B cell (primary cell): ENCODE measurements around the gene TAF7. TPM values are rescaled to one million over a fixed set of nuclear protein-coding genes. Genes with fewer than 3 reads are reported as not detected.

Experiments used
- ATAC-seq: fragments of 200-7000 bp; cut with Tn5 transposase; one replicate; pipeline ENCODE4 v1.10.0; 2021; ENCODE audit warnings: low read depth, mild to moderate bottlenecking, moderate number of reproducible peaks, moderate library complexity
- CTCF ChIA-PET: fragments of 350-600 bp; sonication (Branson Sonifier 250); formaldehyde crosslinking; loops from one replicate; lab custom pipeline; 2021; ENCODE audit warnings: antibody characterized with exemption, inconsistent platforms; lab: Charles Lee
- POLR2A ChIA-PET: fragments of 350-600 bp; sonication (Branson Sonifier 250); formaldehyde crosslinking; loops from one replicate; lab custom pipeline; 2021; ENCODE audit warnings: antibody characterized with exemption; lab: Charles Lee
- DNase-seq: peaks from one replicate; pipeline ENCODE4 v3.0.0; 2013
- H2AFZ ChIP-seq: 2 replicates; pipeline ENCODE4 v1.6.1; 2012; ENCODE audit warnings: mild to moderate bottlenecking, low read depth, low read length; ENCODE audit not compliant: insufficient read depth, poor library complexity, severe bottlenecking
- H3K27ac ChIP-seq, 2 donors: 1 replicate in 1 of 2; 2 replicates in 1 of 2; pipeline ENCODE4 v1.5.1; 2012 to 2013; ENCODE audit warnings: low read length in 2 of 2, mild to moderate bottlenecking in 2 of 2, moderate library complexity in 1 of 2
- H3K27me3 ChIP-seq, 4 experiments: fragments of 200-600 bp in 1 of 4; sonication (generic) in 1 of 4; replicated peaks in 1 of 4; 1 replicate in 2 of 4; 2 replicates in 2 of 4; pipeline versions ENCODE4 v1.6.1 to v1.7.0; 2013 to 2016; ENCODE audit warnings: low read length in 3 of 4, mild to moderate bottlenecking in 2 of 4, mixed read lengths in 1 of 4, moderate library complexity in 1 of 4; ENCODE audit not compliant: insufficient read depth in 4 of 4, control insufficient read depth in 3 of 4; ENCODE audit errors: control extremely low read depth in 1 of 4
- H3K36me3 ChIP-seq, 2 experiments: replicated peaks in 1 of 2; 1 replicate in 1 of 2; 2 replicates in 1 of 2; pipeline versions ENCODE4 v1.6.1 to v1.7.1; 2013; ENCODE audit warnings: low read length in 1 of 2; ENCODE audit not compliant: insufficient read depth in 2 of 2, control insufficient read depth in 1 of 2; ENCODE audit errors: control extremely low read depth in 1 of 2, extremely low read depth in 1 of 2
- H3K4me1 ChIP-seq, 2 donors: fragments of 200-600 bp in 1 of 2; sonication (generic) in 1 of 2; 1 replicate in 1 of 2; 2 replicates in 1 of 2; pipeline versions ENCODE4 v1.5.1 to v1.6.1; 2013 to 2017; ENCODE audit warnings: low read length in 2 of 2; ENCODE audit not compliant: control insufficient read depth in 2 of 2, insufficient read depth in 2 of 2
- H3K4me2 ChIP-seq: replicated peaks from 2 replicates; pipeline ENCODE3; 2012; ENCODE audit warnings: mild to moderate bottlenecking, low read depth, low read length; ENCODE audit not compliant: poor library complexity, severe bottlenecking
- H3K4me3 ChIP-seq, 5 experiments: fragments of 200-600 bp in 1 of 5; sonication (generic) in 1 of 5; 1 replicate in 3 of 5; 2 replicates in 2 of 5; pipeline versions ENCODE4 v1.5.1 to v1.7.0; 2011 to 2016; ENCODE audit warnings: low read length in 4 of 5, mild to moderate bottlenecking in 4 of 5, low read depth in 2 of 5, control low read depth in 1 of 5, moderate library complexity in 1 of 5; ENCODE audit not compliant: insufficient read depth in 1 of 5; ENCODE audit errors: control extremely low read depth in 1 of 5, extremely low read depth in 1 of 5
- H3K79me2 ChIP-seq: fragments of 200-600 bp; sonication (generic); one replicate; pipeline ENCODE4 v1.6.0; 2016; ENCODE audit warnings: low read length; ENCODE audit not compliant: control insufficient read depth, insufficient read depth
- H3K9ac ChIP-seq: fragments of 200-600 bp; sonication (generic); 2 replicates; pipeline ENCODE4 v1.6.1; 2017; ENCODE audit warnings: mild to moderate bottlenecking, low read length, moderate library complexity
- H3K9me3 ChIP-seq, 3 donors: one replicate each; pipeline versions ENCODE4 v1.6.1 to v1.7.1; 2013; ENCODE audit warnings: low read length in 2 of 3; ENCODE audit not compliant: control insufficient read depth in 2 of 3, insufficient read depth in 1 of 3; ENCODE audit errors: control extremely low read depth in 1 of 3
- H4K20me1 ChIP-seq: 2 replicates; pipeline ENCODE4 v1.6.0; 2012; ENCODE audit warnings: mild to moderate bottlenecking, low read length; ENCODE audit not compliant: insufficient read depth, control insufficient read depth, poor library complexity, severe bottlenecking
- H3K27ac Mint-ChIP-seq: one replicate; pipeline ENCODE4 v1.8.0; 2021; ENCODE audit warnings: mixed read lengths
- H3K27me3 Mint-ChIP-seq: one replicate; pipeline ENCODE4 v1.8.0; 2021; ENCODE audit warnings: mixed read lengths
- H3K4me1 Mint-ChIP-seq: one replicate; pipeline ENCODE4 v1.8.0; 2021; ENCODE audit warnings: mixed read lengths
- H3K4me3 Mint-ChIP-seq: one replicate; pipeline ENCODE4 v1.8.0; 2021; ENCODE audit warnings: mixed read lengths
- H3K9me3 Mint-ChIP-seq: one replicate; pipeline ENCODE4 v1.8.0; 2022; ENCODE audit warnings: mixed read lengths; ENCODE audit not compliant: insufficient read depth
- EZH2 ChIP-seq: IDR thresholded peaks from 2 replicates; pipeline ENCODE4 v1.6.1; 2012; ENCODE audit warnings: borderline replicate concordance, low read depth, mild to moderate bottlenecking, moderate library complexity, low read length; ENCODE audit not compliant: insufficient read depth, poor library complexity, severe bottlenecking
- WGBS: methylation state at CpG from one replicate; pipeline ENCODE4 v1.1.5; 2013; ENCODE audit warnings: missing lambda C conversion rate; ENCODE audit not compliant: insufficient coverage; 5-methylcytosine and 5-hydroxymethylcytosine counted together
- intact Hi-C: fragments of 100-400 bp; cut with micrococcal nuclease; formaldehyde crosslinking; loops from one replicate; pipeline ENCODE4 v1.10.0; 2022
- polyA plus RNA-seq: library from polyadenylated mRNA; depleted of rRNA; stranded (reverse); fragments of >200 nt; gene quantifications from 2 replicates; pipeline ENCODE4 v1.2.3, GENCODE V29; 2012
- total RNA-seq, 2 donors: library from RNA; stranded (reverse); fragments of 120-200 nt in 1 of 2; gene quantifications; 1 replicate in 1 of 2; 2 replicates in 1 of 2; pipeline versions ENCODE4 v1.2.3 to v1.2.4, GENCODE V29; 2013 to 2022
- TF ChIP-seq, protein P1 (sequence below): fragments of 200-600 bp; IDR thresholded peaks from one replicate; pipeline ENCODE4 v1.8.0; 2022; ENCODE audit warnings: antibody characterized with exemption, mild to moderate bottlenecking

Gene TAF7
- total and polyA plus RNA-seq, 2 donors (not counting 1 experiment from before 2014, with no cell fraction given) = 52.1 to 119 TPM

DNA sequence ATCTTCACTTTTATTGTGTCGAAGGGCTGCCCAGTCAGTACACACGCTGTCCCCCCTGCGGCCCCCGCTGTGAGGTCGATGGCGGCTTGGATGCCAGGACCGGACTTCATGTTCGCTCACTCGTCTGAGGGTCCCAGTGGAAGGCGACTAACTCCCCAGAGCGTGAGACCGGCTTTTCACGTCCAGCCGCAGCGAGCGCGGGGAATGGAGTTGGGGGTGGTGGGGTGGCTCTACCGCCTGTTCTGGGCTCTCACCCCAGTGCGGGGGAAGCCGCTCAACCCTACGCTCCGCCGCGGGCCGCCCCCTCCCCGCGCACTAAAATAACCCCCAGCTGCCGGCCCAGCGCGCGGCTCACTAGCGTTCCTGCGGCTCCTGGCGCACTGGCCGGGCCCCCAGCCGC is 16.8 kb downstream of the TAF7 start, which contains the start of gene SLC25A2:
TSS of gene SLC25A2 (minus strand) at position 294 of the 400 bp plus-strand sequence. CDS start at position 110, 184 bp downstream.
- Histone ChIP-seq H3K36me3 (no peaks in the 10 kb centered on the region), H3K9ac (no peak within 1 kb of the TSS), H3K9me3 (peaks cover 5 to 83% (median 70%) of the 10 kb centered on the region in 3 donors), H3K27me3 (no peaks in the 10 kb centered on the region), H3K79me2 (peaks cover 41% of the 10 kb centered on the region), H4K20me1 (no peaks in the 10 kb centered on the region), H3K4me2 (no peak within 1 kb of the TSS), H3K27ac (no peak within 1 kb of the TSS), H3K4me3 (no peak within 1 kb of the TSS), H3K4me1 (no peaks in the 10 kb centered on the region), H2AFZ (no peak within 1 kb of the TSS)
- Mint-ChIP-seq H3K4me3 (no peak within 1 kb of the TSS), H3K9me3 (peaks cover 14% of the 10 kb centered on the region), H3K27ac (no peak within 1 kb of the TSS), H3K4me1 (no peaks in the 10 kb centered on the region), H3K27me3 (no peaks in the 10 kb centered on the region)
- ATAC-seq (no peak), DNase-seq (no peak)
- TF ChIP-seq, protein P1, sequence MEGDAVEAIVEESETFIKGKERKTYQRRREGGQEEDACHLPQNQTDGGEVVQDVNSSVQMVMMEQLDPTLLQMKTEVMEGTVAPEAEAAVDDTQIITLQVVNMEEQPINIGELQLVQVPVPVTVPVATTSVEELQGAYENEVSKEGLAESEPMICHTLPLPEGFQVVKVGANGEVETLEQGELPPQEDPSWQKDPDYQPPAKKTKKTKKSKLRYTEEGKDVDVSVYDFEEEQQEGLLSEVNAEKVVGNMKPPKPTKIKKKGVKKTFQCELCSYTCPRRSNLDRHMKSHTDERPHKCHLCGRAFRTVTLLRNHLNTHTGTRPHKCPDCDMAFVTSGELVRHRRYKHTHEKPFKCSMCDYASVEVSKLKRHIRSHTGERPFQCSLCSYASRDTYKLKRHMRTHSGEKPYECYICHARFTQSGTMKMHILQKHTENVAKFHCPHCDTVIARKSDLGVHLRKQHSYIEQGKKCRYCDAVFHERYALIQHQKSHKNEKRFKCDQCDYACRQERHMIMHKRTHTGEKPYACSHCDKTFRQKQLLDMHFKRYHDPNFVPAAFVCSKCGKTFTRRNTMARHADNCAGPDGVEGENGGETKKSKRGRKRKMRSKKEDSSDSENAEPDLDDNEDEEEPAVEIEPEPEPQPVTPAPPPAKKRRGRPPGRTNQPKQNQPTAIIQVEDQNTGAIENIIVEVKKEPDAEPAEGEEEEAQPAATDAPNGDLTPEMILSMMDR = no peak
- TF ChIP-seq EZH2 = no peak
- ChIA-PET POLR2A (no interaction called here), CTCF (interaction anchor here (0.5 kb wide), 1 partner anchor 288 kb away, joined by 4 read pairs; no protein-coding TSS in a partner anchor)
- 79% methylated on average over 34 of the region's 36 CpGs for WGBS
- intact Hi-C loops = no loop called here

DNA sequence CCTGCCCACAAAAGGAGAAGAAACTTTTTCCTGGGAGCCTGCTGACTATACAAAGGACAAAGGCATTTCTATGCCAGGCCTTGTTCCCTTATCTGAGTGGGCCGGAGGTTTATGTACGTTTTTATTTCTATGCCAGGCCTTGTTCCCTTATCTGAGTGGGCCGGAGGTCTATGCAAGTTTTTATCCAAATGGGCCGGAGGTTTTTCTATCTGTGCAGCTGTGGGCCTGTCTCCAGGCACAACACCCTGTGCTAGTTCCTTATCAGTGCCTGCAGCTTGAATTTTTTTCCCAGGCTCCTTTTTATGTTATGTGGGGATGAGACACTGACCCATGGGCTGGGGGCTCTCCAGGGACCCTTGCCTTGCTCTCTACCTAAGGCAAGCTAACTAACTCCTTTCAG is 22.2 kb downstream of the TAF7 start:
- Histone ChIP-seq H3K9me3 (peaks cover 7 to 74% (median 71%) of the 10 kb centered on the region in 3 donors), H2AFZ (no peak overlapping the region), H3K27me3 (no peaks in the 10 kb centered on the region), H4K20me1 (no peaks in the 10 kb centered on the region), H3K27ac (no peak overlapping the region), H3K4me1 (no peaks in the 10 kb centered on the region), H3K79me2 (peaks cover 31% of the 10 kb centered on the region), H3K4me2 (no peak overlapping the region), H3K9ac (no peak overlapping the region), H3K4me3 (no peak overlapping the region), H3K36me3 (no peaks in the 10 kb centered on the region)
- WGBS = 98% methylated on average over 4 of the region's 4 CpGs
- TF ChIP-seq, protein P1 = no peak
- TF ChIP-seq EZH2 = no peak
- no peak for DNase-seq
- ATAC-seq = no peak
- POLR2A ChIA-PET = no interaction called here
- Mint-ChIP-seq H3K27ac (no peak overlapping the region), H3K9me3 (peaks cover 19% of the 10 kb centered on the region), H3K27me3 (no peaks in the 10 kb centered on the region), H3K4me3 (no peak overlapping the region), H3K4me1 (no peaks in the 10 kb centered on the region)
- CTCF ChIA-PET = no interaction called here
- intact Hi-C loops = no loop called here
